HK-2 (cell line): ENCODE data around the gene ACLY.
"Not testable (repeated sequence)": the region's sequence is repeated elsewhere in the genome, so short reads cannot be mapped to it uniquely, and the experiment has no call there.

Experiments
- DNase-seq: peaks from one replicate; pipeline ENCODE4 v3.0.0-alpha.2; 2018; ENCODE audit not compliant: unreplicated experiment

The ACLY gene

GRCh38 chr17:41939693-41940090, 20.9 kb upstream of the ACLY start:
- DNase-seq, result no peak

DNA sequence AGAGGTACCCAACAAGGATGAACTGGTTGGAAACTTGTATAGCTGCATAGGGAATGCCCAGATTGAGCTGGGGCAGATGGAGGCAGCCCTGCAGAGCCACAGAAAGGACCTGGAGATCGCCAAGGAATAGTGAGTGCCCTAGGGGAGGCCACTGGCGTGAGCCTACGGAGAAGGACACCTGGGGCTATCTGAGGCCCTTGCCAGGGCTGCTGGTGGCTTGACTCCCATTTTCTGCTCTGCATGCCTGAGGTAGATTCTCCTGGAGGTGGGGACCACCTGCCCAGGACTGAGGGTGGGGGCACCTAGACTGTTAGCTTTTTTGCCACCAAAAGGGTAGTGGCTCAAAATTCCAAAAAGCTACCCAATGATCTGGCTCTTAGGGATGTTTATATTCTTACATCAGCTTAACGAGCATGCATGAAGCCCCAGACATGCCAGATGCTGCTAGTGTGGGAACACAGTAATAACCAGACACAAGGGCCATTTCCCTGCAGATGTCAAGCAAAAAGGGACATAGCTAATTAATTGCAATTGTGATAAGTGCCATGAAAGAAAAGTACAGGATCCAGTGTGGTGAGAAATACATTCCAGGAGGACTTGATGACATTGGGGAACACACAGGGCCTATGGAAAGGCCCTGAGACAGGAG, 20.4 kb upstream of the ACLY start:
- DNase-seq, result no peak

DNA sequence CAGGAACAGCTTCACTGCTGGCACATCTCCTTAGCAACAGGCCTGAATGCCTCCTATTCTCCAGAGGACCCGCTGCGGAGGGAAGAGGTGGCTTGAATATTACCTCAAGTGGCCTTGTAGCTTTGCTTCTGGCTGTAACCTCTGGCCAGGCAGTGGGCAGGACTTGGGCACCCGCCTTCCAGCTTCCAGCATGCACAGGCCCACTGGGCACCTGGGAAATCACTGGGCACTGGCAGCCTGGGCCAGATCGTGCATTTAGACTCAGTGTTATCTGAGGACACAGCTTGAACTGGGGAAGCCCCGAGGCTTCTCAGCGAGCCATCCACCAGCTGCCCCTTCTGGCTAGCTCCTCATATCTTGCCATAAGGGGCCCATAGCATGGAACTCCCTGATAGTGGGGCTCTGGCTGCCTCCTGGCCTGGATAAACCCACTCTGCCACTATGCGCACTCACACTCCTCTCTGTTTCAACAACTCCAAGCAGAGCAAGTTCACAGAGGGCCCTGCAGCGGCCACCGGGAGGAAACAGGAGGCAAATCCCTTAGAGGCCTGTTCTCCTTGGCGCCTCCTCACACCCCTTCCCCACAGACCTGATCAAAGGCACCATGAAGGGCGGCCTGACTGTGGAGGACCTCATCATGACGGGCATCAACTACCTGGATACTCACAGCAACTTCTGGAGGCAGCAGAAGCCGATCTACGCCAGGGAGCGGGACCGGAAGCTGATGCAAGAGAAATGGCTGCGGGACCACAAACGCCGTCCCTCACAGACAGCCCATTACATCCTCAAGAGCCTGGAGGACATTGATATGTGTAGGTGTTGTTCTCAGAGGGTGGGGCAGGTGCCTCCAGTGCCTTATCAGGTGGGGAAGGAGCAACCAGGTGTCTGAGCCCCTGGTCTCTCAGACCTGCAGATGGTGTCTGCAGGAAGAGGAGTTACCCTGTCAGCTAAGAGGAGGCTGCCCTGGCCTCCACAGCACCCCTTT, 19.5 kb upstream of the ACLY start:
- DNase-seq, result no peak

- DNase-seq, result no peak
These were observed 16.9 kb upstream of the ACLY start for GRCh38 chr17:41935641-41936040.

GRCh38 chr17:41932816-41933389, 14.2 kb upstream of the ACLY start:
- DNase-seq, result no peak

GRCh38 chr17:41931715-41932114, 13.0 kb upstream of the ACLY start:
- not testable (repeated sequence) for DNase-seq

- DNase-seq, result not testable (repeated sequence)
These were observed 12.0 kb upstream of the ACLY start for GRCh38 chr17:41930833-41931156.

DNA sequence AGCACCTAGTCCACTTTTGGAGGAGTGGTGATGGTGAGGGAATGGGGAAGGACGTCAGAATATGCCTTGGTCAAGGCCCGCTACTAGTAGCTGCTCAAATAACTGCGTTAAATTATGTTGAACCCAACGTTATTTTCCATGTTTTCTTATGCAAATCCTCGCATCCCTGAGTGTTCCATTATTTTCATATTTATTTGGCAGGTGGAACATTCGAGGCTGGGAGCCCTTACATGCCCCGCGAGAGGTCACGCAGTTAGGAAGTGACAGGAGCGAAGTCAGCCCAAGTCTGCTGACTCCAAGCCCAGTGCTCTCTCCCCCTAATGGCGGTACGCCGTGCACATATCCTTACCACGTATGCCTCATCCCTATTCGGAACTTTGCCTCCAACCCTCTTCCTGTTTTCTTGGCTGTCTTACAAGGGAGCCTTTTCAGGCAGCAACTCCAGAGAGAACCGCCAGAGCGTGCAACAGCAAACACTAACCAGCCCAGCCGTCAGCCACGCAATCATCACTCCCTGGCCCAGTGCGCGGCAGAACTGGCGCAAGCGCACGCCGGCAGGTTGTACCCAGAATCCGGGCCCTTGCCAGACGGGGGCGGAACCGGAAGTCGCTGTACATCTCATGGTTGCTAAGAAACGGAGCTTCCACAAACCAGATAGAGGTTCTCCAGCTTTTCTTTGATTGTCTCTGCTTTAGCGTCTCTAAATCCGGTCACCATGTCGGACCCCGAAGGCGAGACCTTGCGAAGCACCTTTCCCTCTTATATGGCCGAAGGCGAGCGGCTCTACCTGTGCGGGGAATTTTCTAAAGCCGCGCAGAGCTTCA, 11.5 kb upstream of the ACLY start, which contains the start of gene ODAD4:
ODAD4 (plus strand) TSS at position 609 of the 824 bp plus-strand sequence; CDS start at position 716, 107 bp downstream.
- peak; percentile 97 for DNase-seq

DNA sequence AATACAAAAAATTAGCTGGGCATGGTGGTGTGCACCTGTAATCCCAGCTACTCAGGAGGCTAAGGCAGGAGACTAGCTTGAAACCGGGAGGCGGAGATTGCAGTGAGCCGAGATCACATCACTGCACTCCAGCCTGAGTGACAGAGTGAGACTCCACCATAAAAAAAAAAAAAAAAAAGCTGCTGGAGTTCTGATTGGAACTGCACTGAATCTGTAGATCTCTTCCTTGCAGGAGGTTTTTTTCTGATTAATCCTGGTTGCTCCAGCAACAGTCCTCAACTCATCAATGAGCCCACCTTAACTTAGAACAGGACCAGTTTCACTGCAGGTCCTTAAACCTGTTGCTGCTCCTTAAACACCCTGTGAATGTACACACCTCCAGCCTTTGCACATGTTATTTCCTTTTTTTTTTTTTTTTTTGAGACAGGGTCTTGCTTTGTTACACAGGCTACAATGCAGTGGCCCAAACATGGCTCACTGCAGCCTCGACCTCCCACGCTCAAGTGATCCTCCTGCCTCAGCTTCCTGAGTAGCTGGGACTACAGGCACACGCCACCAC, 10.0 kb upstream of the ACLY start:
- no peak for DNase-seq

- no peak for DNase-seq
These were observed 7.3 kb upstream of the ACLY start for GRCh38 chr17:41925991-41926590.

GRCh38 chr17:41920580-41920955, 1.8 kb upstream of the ACLY start:
- DNase-seq, result no peak

DNA sequence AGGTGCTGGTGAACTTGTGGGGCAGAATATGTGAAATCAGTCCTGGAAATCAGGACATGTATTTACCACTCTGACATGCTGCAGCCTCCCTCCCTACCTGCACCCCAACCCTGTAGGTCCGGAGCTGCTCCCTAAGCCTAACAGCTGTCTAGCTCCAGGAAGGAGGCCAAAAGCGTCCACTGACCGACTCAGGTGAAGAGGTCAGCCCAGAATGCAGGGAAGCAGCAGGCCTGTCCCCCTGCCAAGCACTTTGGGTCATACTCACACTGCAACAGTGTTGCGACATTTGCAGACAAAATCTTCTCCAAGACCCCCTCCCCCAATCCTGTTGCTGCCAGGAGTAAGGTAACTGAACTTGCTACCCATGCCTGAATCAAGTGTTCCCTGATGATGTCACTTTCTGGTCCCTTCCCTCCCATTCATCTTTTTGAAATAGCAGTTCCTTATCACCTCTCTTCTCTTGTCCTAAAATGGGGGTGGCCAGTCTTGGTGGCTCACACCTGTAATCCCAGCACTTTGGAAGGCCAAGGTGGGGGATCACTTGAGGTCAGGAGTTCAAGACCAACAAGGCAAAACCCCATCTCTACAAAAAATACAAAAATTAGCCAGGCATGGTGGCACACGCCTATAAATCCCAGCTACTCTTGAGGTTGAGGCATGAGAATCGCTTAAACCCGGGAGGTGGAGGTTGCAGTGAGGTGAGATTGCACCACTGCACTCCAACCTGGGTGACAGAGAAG, 1.3 kb upstream of the ACLY start:
- DNase-seq, result no peak

- no peak for DNase-seq
These were observed 540 bp upstream of the ACLY start for GRCh38 chr17:41919165-41919817.

DNA sequence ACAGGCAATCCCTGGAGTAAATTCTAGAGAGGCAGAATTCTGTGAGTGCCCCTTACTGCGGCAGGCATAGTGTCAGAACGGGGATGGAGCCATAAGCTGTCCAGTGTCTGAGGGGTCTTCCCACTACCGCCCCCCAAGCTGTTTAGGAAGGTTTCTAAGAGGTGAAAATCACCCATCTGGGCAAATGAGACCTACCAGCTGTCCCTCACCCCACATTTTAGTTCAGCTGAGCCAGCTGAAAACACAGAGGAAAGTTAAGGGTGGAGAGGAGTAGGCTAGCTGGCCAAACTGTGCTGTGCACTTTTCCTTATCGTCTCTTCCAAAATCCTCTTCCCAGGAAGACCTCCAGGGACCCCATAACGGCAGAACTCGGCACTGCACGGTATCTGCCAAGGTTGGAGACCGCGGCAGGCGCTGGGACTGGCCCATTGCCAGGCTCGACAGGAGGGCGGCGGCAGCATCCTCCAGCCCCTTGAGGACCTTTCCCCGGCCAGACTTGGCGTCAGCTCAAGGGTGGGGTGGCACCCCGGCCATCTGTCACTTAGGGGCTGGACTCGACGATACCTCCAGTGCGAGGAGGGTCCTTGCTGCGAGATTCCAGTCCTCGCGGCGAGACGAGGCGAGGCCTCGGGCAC, 955 bp downstream of the ACLY start:
- DNase-seq, result peak; percentile 65

GRCh38 chr17:41917192-41917591, 1.6 kb downstream of the ACLY start:
- DNase-seq, result no peak

DNA sequence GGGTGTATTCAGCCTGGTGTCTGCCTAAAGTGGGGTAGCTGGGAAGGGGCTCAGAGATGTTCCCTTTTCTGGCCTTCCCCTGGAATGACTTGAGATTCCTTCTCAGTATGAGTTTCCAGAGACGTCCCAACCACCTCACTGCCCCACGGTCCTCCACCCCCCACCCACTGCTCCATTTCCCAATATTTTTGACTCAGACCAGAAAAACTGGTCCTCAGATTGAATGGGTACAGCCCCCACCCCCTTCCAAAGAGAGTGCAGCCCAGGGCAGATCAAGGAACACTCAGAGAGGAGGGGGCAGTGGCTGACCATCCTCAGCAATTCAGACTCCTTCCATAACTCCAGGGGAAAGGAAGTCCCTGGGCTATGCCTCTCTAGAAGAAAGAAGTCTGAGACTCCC, 3.2 kb downstream of the ACLY start:
- DNase-seq, result no peak

DNA sequence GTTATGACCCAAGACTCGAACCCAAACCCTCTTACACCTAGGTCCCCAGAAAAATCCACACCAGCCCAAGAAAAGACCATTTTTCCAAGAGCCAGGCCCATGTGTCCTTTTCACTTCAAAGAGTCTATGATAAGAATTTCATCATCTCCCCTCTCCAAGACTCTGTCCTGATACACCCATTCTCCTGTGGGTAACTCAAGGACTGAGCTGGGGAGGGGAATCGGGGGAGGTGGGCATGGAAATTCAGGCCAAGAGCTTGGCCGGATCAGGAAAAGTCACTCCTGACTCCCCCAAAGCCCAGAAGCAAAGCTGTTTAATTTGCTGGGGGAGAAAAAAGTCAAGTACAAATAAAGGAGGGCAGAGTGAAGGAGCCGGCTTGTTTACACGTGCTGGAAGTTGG, 3.7 kb downstream of the ACLY start:
- no peak for DNase-seq

- DNase-seq, result no peak
These were observed 4.4 kb downstream of the ACLY start for GRCh38 chr17:41914358-41914766.

DNA sequence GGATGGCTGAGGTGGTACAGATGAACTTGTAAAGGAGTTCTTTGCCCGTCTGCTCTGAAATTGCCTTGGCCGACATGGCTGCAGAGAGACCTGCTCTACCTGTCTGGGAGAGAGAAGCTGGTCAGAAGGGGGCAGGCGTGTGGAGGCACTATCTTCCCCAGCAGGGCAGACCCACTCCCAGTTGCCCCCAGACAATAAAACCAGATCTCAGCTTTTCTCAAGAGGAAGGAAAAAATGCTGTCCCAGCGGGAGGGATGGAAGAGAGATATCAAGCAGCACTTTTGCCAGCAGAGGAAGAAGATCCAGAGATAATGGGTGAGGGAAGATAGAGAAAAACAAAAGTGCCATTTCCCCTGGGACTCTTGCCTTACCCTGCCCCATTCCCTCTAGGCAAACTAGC, 5.0 kb downstream of the ACLY start:
- DNase-seq, result no peak
